SK-N-SH treated with all-trans-retinoic acid at 6 μM for 48 hours (cell line): ENCODE data around the gene GPATCH2L.
A peak's percentile ranks its signal among the peaks of the same experiment; 100 is the strongest.

Source experiments
- ATAC-seq: fragments of 200-7000 bp; cut with Tn5 transposase; 3 replicates; pipeline ENCODE4 v1.9.1; 2020; ENCODE audit warnings: mild to moderate bottlenecking, moderate library complexity
- ARNTL ChIP-seq: fragments of 450-650 bp; formaldehyde crosslinking; IDR thresholded peaks from 2 replicates; pipeline ENCODE4 v1.5.0; 2020; ENCODE audit warnings: low read depth, mild to moderate bottlenecking, moderate library complexity, borderline replicate concordance
- BACH2 ChIP-seq: fragments of 250-450 bp; sonication (Bioruptor Pico); IDR thresholded peaks from 2 replicates; pipeline ENCODE4 v1.9.0; 2021; ENCODE audit warnings: mild to moderate bottlenecking, borderline replicate concordance
- CREB5 ChIP-seq: fragments of 250-450 bp; sonication (Bioruptor Pico); IDR thresholded peaks from 2 replicates; pipeline ENCODE4 v1.5.1; 2020; ENCODE audit warnings: low read depth, mild to moderate bottlenecking, moderate library complexity
- CSDC2 ChIP-seq: fragments of 250-450 bp; sonication (Bioruptor Pico); IDR thresholded peaks from 2 replicates; pipeline ENCODE4 v1.5.0; 2020; ENCODE audit warnings: mild to moderate bottlenecking, moderate library complexity
- ESRRG ChIP-seq: fragments of 250-450 bp; sonication (Bioruptor Pico); IDR thresholded peaks from 2 replicates; pipeline ENCODE4 v1.6.1; 2021; ENCODE audit warnings: mild to moderate bottlenecking
- GLIS3 ChIP-seq: fragments of 250-450 bp; sonication (Bioruptor Pico); IDR thresholded peaks from 2 replicates; pipeline ENCODE4 v1.5.0; 2020; ENCODE audit warnings: mild to moderate bottlenecking, moderate library complexity
- OSR1 ChIP-seq: fragments of 250-450 bp; sonication (Bioruptor Pico); IDR thresholded peaks from 2 replicates; pipeline ENCODE4 v1.8.0; 2022; ENCODE audit warnings: moderate library complexity, mild to moderate bottlenecking, inconsistent platforms
- PATZ1 ChIP-seq: fragments of 250-450 bp; sonication (Bioruptor Pico); IDR thresholded peaks from 2 replicates; pipeline ENCODE4 v1.8.0; 2020; ENCODE audit warnings: mild to moderate bottlenecking, moderate library complexity, borderline replicate concordance
- PPARA ChIP-seq: fragments of 250-450 bp; sonication (Bioruptor Pico); IDR thresholded peaks from 2 replicates; pipeline ENCODE4 v1.5.0; 2020; ENCODE audit warnings: mild to moderate bottlenecking, borderline replicate concordance
- RARB ChIP-seq: fragments of 250-450 bp; sonication (Bioruptor Pico); IDR thresholded peaks from 2 replicates; pipeline ENCODE4 v1.8.0; 2021; ENCODE audit warnings: mild to moderate bottlenecking, moderate library complexity
- SNAI2 ChIP-seq: fragments of 250-450 bp; sonication (Bioruptor Pico); IDR thresholded peaks from 2 replicates; pipeline ENCODE4 v1.5.0; 2020; ENCODE audit warnings: mild to moderate bottlenecking, moderate library complexity
- TCF4 ChIP-seq: fragments of 250-450 bp; sonication (Bioruptor Pico); IDR thresholded peaks from 2 replicates; pipeline ENCODE4 v1.8.0; 2021; ENCODE audit warnings: mild to moderate bottlenecking, moderate library complexity, borderline replicate concordance
- TOX ChIP-seq: fragments of 250-450 bp; sonication (Bioruptor Pico); IDR thresholded peaks from 2 replicates; pipeline ENCODE4 v1.8.0; 2021; ENCODE audit warnings: mild to moderate bottlenecking, moderate library complexity, borderline replicate concordance
- ZFP3 ChIP-seq: fragments of 250-450 bp; sonication (Bioruptor Pico); IDR thresholded peaks from 2 replicates; pipeline ENCODE4 v1.5.0; 2020; ENCODE audit warnings: mild to moderate bottlenecking, moderate library complexity
- ZFP30 ChIP-seq: fragments of 450-650 bp; formaldehyde crosslinking; IDR thresholded peaks from 2 replicates; pipeline ENCODE4 v1.5.0; 2022; ENCODE audit warnings: mild to moderate bottlenecking, moderate library complexity
- ZNF70 ChIP-seq: fragments of 450-650 bp; formaldehyde crosslinking; IDR thresholded peaks from 2 replicates; pipeline ENCODE4 v1.5.0; 2020; ENCODE audit warnings: mild to moderate bottlenecking, moderate library complexity
- ZNF8 ChIP-seq: fragments of 450-650 bp; formaldehyde crosslinking; IDR thresholded peaks from 2 replicates; pipeline ENCODE4 v1.5.0; 2020; ENCODE audit warnings: mild to moderate bottlenecking, moderate library complexity
- TF ChIP-seq, protein P1 (sequence below): fragments of 250-450 bp; sonication (Bioruptor Pico); IDR thresholded peaks from 2 replicates; pipeline ENCODE4 v1.5.0; 2020; ENCODE audit warnings: mild to moderate bottlenecking, moderate library complexity
- TF ChIP-seq, protein P2 (sequence below): fragments of 250-450 bp; sonication (Bioruptor Pico); IDR thresholded peaks from 2 replicates; pipeline ENCODE4 v1.5.1; 2021; ENCODE audit warnings: mild to moderate bottlenecking, moderate library complexity
- TF ChIP-seq, protein P3 (sequence below): fragments of 250-450 bp; sonication (Bioruptor Pico); IDR thresholded peaks from 2 replicates; pipeline ENCODE4 v1.8.0; 2021; ENCODE audit warnings: low read depth, mild to moderate bottlenecking, moderate library complexity, borderline replicate concordance

GPATCH2L gene

DNA sequence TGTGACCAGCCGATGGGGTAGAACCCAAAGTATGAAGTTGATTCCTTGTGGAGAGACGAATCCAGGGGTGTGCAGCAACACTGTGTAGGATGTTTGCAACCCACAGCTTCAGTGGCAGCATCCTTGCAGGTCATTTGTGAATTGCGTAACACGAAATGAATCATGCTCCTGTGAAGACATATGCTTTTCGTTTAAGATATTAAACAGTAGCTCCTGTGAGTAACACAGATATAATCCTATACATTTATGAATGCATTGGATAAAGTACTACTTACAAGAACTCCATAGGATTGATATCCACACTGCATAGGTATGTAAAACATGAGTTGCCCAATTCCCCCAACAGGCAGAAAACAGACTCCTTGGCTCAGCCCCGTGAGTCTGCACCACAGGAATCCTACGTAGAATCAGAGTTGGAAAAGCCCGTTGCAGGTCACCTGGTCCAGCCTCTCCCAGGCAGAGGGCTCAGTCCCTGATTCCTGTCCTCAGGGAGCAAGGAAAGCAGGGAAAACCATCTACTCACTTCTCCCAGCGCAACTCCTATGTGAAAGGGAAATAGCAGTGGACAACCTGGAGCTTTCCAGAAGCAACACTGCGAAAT, 75.8 kb downstream of the GPATCH2L start:
- ATAC-seq: peak; percentile 65
- TF ChIP-seq ARNTL (no peak), TOX (no peak), PATZ1 (no peak), BACH2 (CRISPR knock-in tag) (no peak), ZFP30 (no peak), ZNF70 (CRISPR knock-in tag) (no peak), TCF4 (CRISPR knock-in tag) (no peak), SNAI2 (CRISPR knock-in tag) (no peak), CREB5 (CRISPR knock-in tag) (no peak), ESRRG (CRISPR knock-in tag) (no peak), RARB (CRISPR knock-in tag) (no peak), PPARA (CRISPR knock-in tag) (no peak), ZFP3 (CRISPR knock-in tag) (no peak), OSR1 (CRISPR knock-in tag) (no peak), ZNF8 (no peak)
- TF ChIP-seq, protein P1, sequence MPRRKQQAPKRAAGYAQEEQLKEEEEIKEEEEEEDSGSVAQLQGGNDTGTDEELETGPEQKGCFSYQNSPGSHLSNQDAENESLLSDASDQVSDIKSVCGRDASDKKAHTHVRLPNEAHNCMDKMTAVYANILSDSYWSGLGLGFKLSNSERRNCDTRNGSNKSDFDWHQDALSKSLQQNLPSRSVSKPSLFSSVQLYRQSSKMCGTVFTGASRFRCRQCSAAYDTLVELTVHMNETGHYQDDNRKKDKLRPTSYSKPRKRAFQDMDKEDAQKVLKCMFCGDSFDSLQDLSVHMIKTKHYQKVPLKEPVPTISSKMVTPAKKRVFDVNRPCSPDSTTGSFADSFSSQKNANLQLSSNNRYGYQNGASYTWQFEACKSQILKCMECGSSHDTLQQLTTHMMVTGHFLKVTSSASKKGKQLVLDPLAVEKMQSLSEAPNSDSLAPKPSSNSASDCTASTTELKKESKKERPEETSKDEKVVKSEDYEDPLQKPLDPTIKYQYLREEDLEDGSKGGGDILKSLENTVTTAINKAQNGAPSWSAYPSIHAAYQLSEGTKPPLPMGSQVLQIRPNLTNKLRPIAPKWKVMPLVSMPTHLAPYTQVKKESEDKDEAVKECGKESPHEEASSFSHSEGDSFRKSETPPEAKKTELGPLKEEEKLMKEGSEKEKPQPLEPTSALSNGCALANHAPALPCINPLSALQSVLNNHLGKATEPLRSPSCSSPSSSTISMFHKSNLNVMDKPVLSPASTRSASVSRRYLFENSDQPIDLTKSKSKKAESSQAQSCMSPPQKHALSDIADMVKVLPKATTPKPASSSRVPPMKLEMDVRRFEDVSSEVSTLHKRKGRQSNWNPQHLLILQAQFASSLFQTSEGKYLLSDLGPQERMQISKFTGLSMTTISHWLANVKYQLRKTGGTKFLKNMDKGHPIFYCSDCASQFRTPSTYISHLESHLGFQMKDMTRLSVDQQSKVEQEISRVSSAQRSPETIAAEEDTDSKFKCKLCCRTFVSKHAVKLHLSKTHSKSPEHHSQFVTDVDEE: no peak
- TF ChIP-seq, protein P2, sequence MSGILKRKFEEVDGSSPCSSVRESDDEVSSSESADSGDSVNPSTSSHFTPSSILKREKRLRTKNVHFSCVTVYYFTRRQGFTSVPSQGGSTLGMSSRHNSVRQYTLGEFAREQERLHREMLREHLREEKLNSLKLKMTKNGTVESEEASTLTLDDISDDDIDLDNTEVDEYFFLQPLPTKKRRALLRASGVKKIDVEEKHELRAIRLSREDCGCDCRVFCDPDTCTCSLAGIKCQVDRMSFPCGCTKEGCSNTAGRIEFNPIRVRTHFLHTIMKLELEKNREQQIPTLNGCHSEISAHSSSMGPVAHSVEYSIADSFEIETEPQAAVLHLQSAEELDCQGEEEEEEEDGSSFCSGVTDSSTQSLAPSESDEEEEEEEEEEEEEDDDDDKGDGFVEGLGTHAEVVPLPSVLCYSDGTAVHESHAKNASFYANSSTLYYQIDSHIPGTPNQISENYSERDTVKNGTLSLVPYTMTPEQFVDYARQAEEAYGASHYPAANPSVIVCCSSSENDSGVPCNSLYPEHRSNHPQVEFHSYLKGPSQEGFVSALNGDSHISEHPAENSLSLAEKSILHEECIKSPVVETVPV (CRISPR knock-in tag): no peak

DNA sequence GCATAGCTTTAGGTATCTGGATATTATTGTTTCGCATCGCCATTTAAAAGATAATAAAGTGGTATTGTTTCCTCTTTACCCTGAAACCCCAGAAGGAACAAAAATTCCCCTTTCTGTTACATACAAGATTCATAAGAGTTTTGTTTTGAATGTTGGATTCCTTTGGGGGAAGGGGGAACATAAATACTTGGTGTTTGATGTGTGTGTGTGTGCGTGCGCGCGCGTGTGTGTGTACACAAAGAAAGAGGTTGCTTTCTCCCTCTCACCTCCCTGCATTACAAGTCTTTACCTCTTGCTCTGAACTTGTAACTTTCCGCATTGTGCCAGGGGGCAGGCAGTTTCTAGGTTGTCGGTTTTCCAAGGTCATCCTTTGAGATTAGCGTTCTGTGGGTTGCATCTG, 76.4 kb downstream of the GPATCH2L start:
- no peak for ATAC-seq
- TF ChIP-seq CREB5 (CRISPR knock-in tag) (no peak), BACH2 (CRISPR knock-in tag) (no peak), PPARA (CRISPR knock-in tag) (no peak), CSDC2 (CRISPR knock-in tag) (no peak), GLIS3 (CRISPR knock-in tag) (no peak)
- TF ChIP-seq, protein P2 (CRISPR knock-in tag): no peak
- TF ChIP-seq, protein P3, sequence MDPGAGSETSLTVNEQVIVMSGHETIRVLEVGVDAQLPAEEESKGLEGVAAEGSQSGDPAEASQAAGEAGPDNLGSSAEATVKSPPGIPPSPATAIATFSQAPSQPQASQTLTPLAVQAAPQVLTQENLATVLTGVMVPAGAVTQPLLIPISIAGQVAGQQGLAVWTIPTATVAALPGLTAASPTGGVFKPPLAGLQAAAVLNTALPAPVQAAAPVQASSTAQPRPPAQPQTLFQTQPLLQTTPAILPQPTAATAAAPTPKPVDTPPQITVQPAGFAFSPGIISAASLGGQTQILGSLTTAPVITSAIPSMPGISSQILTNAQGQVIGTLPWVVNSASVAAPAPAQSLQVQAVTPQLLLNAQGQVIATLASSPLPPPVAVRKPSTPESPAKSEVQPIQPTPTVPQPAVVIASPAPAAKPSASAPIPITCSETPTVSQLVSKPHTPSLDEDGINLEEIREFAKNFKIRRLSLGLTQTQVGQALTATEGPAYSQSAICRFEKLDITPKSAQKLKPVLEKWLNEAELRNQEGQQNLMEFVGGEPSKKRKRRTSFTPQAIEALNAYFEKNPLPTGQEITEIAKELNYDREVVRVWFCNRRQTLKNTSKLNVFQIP: no peak
- TF ChIP-seq, all 23 proteins: peak for 0
